ENCODE results near the gene ADCYAP1. TPM values are rescaled to one million over a fixed set of nuclear protein-coding genes. Genes with fewer than 3 reads are reported as not detected.

The ADCYAP1 gene
- total RNA-seq = not detected in 2 replicates

GRCh38 chr18:904218-905090 lies at the start of gene ADCYAP1:
ADCYAP1 (plus strand) TSS chr18:904871; CDS start chr18:905387, 516 bp downstream.

Other genes with a start within 250 kb of the ADCYAP1 start
- gene TYMS, start 247.2 kb upstream of the ADCYAP1 start, total RNA-seq = 8.3 and 32.5 TPM in 2 replicates
- 18.5 and 27.3 TPM in 2 replicates for gene ENOSF1, start 192.2 kb upstream of the ADCYAP1 start, total RNA-seq
- gene YES1, start 92.6 kb upstream of the ADCYAP1 start, total RNA-seq = 81.4 and 110 TPM in 2 replicates

Measured in smooth muscle cell of the umbilical artery (primary cell).